Activated naive CD4-positive, alpha-beta T cell treated with anti-CD3 and anti-CD28 coated beads for 36 hours (primary cell): ENCODE results near the gene IMPG1. TPM values are rescaled to one million over a fixed set of nuclear protein-coding genes. Genes with fewer than 3 reads are reported as not detected.
"Not testable (repeated sequence)": the region's sequence is repeated elsewhere in the genome, so short reads cannot be mapped to it uniquely, and the experiment has no call there.

Experiments
- CTCF ChIA-PET: fragments of 350-600 bp; sonication (Branson Sonifier 250); formaldehyde crosslinking; loops from one replicate; lab custom pipeline; 2021; ENCODE audit warnings: antibody characterized with exemption; lab: Charles Lee
- DNase-seq: peaks from one replicate; pipeline ENCODE4 v3.0.0-alpha.2; 2020
- H3K27ac Mint-ChIP-seq: one replicate; pipeline ENCODE4 v1.8.0; 2021; ENCODE audit warnings: mild to moderate bottlenecking, mixed read lengths
- H3K27me3 Mint-ChIP-seq: one replicate; pipeline ENCODE4 v1.8.0; 2021; ENCODE audit warnings: low read depth, mixed read lengths
- H3K36me3 Mint-ChIP-seq: one replicate; pipeline ENCODE4 v1.8.0; 2021; ENCODE audit warnings: low read depth, mixed read lengths
- H3K4me1 Mint-ChIP-seq: one replicate; pipeline ENCODE4 v1.8.0; 2021; ENCODE audit warnings: low read depth, mixed read lengths
- H3K4me3 Mint-ChIP-seq: one replicate; pipeline ENCODE4 v1.8.0; 2021; ENCODE audit warnings: mild to moderate bottlenecking, moderate library complexity, mixed read lengths
- H3K9me3 Mint-ChIP-seq: one replicate; pipeline ENCODE4 v1.8.0; 2021; ENCODE audit warnings: mixed read lengths
- intact Hi-C: fragments of 100-400 bp; cut with micrococcal nuclease; formaldehyde crosslinking; loops from one replicate; pipeline ENCODE4 v1.15.1; 2023
- total RNA-seq, 2 experiments: library from RNA; stranded (reverse); gene quantifications; one replicate each; pipeline ENCODE4 v1.2.3, GENCODE V29; 2021

The IMPG1 gene
- total RNA-seq, 2 experiments from 2014 or later: not detected

DNA sequence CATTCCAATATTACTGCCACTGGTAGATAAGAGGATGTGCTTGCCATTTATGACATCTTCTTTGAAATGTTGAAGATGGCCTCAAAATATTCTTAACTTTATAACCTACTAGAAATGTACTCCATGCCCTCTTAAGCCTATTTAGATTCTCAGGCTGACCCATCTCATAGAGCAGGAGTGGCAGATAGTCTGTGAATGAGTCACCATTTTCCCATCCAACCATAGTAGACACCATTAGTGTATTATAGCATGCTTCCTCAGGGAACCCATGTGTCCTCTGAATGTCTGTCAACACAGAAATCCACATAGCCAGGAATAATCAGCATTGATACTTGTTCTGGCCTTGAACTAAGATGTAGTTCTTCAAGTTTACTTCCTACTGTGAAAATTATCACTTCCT is 150.2 kb downstream of the IMPG1 start:
- intact Hi-C loops: no loop called here
- Mint-ChIP-seq H3K27ac (no peak overlapping the region), H3K36me3 (no peaks in the 10 kb centered on the region), H3K4me3 (no peak overlapping the region), H3K9me3 (no peaks in the 10 kb centered on the region), H3K27me3 (peaks cover 7% of the 10 kb centered on the region), H3K4me1 (no peaks in the 10 kb centered on the region)
- no peak for DNase-seq
- CTCF ChIA-PET: no interaction called here

DNA sequence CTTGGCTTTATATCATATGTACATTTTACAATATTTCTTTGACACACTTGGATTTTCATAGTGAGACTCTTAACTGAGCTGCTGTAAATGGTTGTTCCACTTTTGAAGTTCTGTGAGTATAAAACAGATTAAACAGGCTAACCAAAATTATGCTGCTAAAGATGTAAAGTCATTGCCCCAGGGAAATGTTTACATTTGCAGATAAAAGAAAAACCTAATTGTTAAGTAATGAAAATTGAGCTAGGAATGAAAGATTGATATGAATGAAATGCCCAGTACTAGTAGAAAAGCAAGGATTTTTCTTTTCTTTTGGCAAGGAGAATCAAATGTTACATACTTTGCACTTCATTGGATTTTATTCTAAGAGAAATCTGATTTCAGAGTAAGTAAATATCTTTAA is 159.4 kb downstream of the IMPG1 start:
- H3K27ac Mint-ChIP-seq: no peak overlapping the region
- no peaks in the 10 kb centered on the region for H3K36me3 Mint-ChIP-seq
- no peaks in the 10 kb centered on the region for H3K4me1 Mint-ChIP-seq
- H3K27me3 Mint-ChIP-seq: peaks cover 2% of the 10 kb centered on the region
- CTCF ChIA-PET: no interaction called here
- no peaks in the 10 kb centered on the region for H3K9me3 Mint-ChIP-seq
- intact Hi-C loops: no loop called here
- H3K4me3 Mint-ChIP-seq: no peak overlapping the region
- no peak for DNase-seq

DNA sequence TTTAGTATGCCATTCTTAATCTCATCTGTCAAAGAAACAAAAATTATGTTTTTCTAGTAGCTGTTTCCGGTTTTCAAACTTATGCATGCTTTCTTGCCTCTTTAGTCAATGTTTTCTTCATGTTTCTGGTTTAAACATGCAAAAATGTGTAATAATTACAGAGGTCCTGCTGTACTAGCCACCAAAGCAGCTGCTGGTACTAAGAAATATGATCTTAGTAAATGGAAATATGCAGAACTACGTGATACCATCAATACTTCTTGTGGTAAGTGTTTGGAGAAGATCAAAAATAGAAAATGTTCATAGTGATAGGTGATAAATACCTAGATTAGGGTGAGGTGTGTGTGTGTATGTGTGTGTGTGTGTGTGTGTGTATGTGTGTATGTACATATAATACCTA is 165.0 kb downstream of the IMPG1 start:
- Mint-ChIP-seq H3K4me3 (no peak overlapping the region), H3K36me3 (no peaks in the 10 kb centered on the region), H3K4me1 (no peaks in the 10 kb centered on the region), H3K27ac (no peak overlapping the region), H3K27me3 (peaks cover 2% of the 10 kb centered on the region), H3K9me3 (no peaks in the 10 kb centered on the region)
- intact Hi-C loops: no loop called here
- DNase-seq: no peak
- CTCF ChIA-PET: interaction anchor here (0.7 kb wide), 1 partner anchor 16 kb away, joined by 3 read pairs; no protein-coding TSS in a partner anchor

DNA sequence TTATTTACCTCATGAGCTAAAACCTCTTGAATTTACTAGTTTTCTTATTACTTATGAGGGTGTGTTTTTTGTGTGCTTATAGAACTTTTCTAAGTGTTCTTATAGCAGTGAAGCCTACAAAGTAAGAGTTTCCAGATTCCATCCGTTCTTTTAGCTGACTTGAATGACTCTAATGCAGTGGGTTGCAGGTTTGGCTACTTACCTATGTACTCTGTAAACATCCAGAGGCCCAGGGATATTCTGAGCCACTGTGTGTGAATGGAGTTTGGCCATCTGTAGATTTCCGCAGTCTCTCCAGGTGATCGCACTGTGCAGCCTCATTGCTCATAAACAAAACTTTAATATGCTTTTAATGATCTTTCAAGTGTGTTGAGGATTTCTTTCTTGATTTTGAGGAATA is 165.6 kb downstream of the IMPG1 start:
- H3K4me1 Mint-ChIP-seq: no peaks in the 10 kb centered on the region
- no peak for DNase-seq
- intact Hi-C loops: no loop called here
- CTCF ChIA-PET: no interaction called here
- peaks cover 2% of the 10 kb centered on the region for H3K27me3 Mint-ChIP-seq
- H3K27ac Mint-ChIP-seq: no peak overlapping the region
- no peak overlapping the region for H3K4me3 Mint-ChIP-seq
- H3K9me3 Mint-ChIP-seq: no peaks in the 10 kb centered on the region
- H3K36me3 Mint-ChIP-seq: no peaks in the 10 kb centered on the region

DNA sequence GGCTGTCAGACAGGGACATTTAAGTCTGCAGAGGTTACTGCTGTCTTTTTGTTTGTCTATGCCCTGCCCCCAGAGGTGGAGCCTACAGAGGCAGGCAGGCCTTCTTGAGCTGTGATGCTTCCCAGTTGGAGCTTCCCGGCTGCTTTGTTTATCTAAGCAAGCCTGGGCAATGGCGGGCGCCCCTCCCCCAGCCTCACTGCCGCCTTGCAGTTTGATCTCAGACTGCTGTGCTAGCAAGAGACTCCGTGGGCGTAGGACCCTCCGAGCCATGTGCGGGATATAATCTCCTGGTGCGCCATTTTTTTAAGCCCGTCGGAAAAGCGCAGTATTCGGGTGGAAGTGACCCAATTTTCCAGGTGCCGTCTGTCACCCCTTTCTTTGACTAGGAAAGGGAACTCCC is 167.3 kb downstream of the IMPG1 start:
- H3K27ac Mint-ChIP-seq, CTCF ChIA-PET, H3K9me3 Mint-ChIP-seq, intact Hi-C loops, H3K36me3 Mint-ChIP-seq, H3K4me3 Mint-ChIP-seq, DNase-seq, H3K27me3 Mint-ChIP-seq, H3K4me1 Mint-ChIP-seq: not testable (repeated sequence)

DNA sequence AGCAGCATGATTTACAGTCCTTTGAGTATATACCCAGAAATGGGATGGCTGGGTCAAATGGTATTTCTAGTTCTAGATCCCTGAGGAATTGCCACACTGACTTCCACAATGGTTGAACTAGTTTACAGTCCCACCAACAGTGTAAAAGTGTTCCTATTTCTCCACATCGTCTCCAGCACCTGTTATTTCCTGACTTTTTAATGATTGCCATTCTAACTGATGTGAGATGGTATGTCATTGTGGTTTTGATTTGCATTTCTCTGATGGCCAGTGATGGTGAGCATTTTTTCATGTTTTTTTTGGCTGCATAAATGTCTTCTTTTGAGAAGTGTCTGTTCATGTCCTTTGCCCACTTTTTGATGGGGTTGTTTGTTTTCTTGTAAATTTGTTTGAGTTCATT is 172.2 kb downstream of the IMPG1 start:
- H3K27ac Mint-ChIP-seq, DNase-seq: not testable (repeated sequence)

DNA sequence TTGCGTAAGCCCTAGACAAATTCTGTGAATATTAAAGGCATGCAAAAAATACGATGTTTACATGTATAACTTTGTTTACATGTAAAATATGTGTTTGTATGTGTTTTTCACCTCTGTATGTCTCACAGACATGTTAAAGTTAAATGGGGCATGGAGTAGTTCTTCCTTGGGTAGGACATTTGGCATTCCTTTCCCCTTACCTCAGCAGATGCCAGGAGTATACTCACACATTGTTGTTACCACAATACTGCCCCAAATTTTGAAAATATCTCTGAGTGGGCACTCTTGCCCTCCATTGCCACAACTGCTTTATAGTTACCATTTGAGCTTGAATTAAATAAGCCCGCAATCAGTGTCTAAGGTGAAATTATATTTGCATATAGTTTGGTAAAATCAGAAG is 175.9 kb downstream of the IMPG1 start:
- CTCF ChIA-PET: no interaction called here
- Mint-ChIP-seq H3K4me3 (no peak overlapping the region), H3K36me3 (no peaks in the 10 kb centered on the region), H3K4me1 (no peaks in the 10 kb centered on the region), H3K27me3 (no peaks in the 10 kb centered on the region), H3K9me3 (no peaks in the 10 kb centered on the region), H3K27ac (no peak overlapping the region)
- no peak for DNase-seq
- intact Hi-C loops: no loop called here

More for the DNA sequence above, 172.2 kb downstream of the IMPG1 start:
- H3K4me1 Mint-ChIP-seq, H3K4me3 Mint-ChIP-seq, H3K9me3 Mint-ChIP-seq, H3K27me3 Mint-ChIP-seq, CTCF ChIA-PET, H3K36me3 Mint-ChIP-seq, intact Hi-C loops: not testable (repeated sequence)

DNA sequence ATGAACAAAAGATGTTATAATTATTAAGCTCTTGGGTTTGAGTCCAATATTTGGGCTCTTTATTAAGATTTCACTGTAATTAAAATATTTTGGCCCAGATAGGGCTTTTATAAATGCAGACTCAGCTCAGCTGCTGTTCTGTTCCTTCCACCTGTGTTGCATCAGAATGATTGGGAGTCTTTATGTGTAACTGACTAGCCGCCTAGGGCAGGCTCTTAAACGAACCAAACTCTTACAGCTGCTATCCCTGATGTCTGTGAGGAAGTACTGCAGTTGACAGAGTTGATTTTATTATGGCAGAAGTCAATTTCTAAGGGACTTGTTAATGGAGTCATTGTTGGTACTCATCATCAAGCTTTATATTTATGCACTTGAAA is 178.7 kb downstream of the IMPG1 start:
- Mint-ChIP-seq H3K4me3 (no peak overlapping the region), H3K27me3 (no peaks in the 10 kb centered on the region), H3K27ac (no peak overlapping the region), H3K4me1 (no peaks in the 10 kb centered on the region), H3K9me3 (no peaks in the 10 kb centered on the region), H3K36me3 (no peaks in the 10 kb centered on the region)
- CTCF ChIA-PET: interaction anchor here (0.6 to 3.8 kb wide), 19 partner anchors 10 to 258 kb away, joined by 3 to 26 read pairs (median 4); no protein-coding TSS in a partner anchor
- intact Hi-C loops: loop anchor here (1.0 to 5.0 kb wide), 4 partner anchors 38 to 1564 kb away; no protein-coding TSS in a partner anchor
- DNase-seq: no peak

DNA sequence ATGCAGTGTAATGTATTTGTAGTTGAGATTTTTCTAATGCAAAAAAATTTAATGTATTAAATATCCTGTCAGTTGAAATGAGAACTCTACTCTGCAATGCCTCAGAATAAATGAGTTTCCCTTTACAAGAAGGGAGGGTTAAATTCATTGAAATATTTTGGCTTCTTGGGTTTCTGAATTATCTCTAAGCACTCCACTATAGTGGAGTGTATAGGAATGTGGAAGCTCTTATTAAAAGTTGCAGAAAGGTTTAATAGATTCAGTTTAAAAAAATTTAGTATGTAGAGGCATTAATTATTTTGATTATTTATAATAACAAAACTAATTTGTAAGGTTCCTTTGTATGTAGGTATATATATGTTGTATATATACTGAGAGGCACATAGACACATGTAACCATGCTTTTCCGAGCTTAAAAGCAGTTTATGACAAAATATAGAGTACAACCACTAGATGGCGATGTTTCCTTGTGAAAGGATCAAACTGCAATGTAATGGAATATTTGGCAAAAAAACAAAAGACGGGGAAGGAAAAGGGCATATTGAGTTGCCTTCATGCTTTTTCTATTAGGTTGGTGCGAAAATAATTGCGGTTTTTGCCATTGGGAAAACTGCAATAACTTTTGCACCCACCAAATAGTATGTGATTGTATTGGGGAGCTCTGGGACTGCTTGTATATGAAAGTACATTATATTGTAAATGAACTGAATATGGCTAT is 179.2 kb downstream of the IMPG1 start:
- H3K27ac Mint-ChIP-seq: no peak overlapping the region
- H3K36me3 Mint-ChIP-seq: no peaks in the 10 kb centered on the region
- intact Hi-C loops: loop anchor here (1.0 to 5.0 kb wide), 4 partner anchors 38 to 1564 kb away; no protein-coding TSS in a partner anchor
- no peaks in the 10 kb centered on the region for H3K27me3 Mint-ChIP-seq
- DNase-seq: no peak
- H3K9me3 Mint-ChIP-seq: no peaks in the 10 kb centered on the region
- H3K4me3 Mint-ChIP-seq: no peak overlapping the region
- H3K4me1 Mint-ChIP-seq: no peaks in the 10 kb centered on the region
- CTCF ChIA-PET: interaction anchor here (0.7 to 3.8 kb wide), 17 partner anchors 10 to 115 kb away, joined by 3 to 26 read pairs (median 4); no protein-coding TSS in a partner anchor

DNA sequence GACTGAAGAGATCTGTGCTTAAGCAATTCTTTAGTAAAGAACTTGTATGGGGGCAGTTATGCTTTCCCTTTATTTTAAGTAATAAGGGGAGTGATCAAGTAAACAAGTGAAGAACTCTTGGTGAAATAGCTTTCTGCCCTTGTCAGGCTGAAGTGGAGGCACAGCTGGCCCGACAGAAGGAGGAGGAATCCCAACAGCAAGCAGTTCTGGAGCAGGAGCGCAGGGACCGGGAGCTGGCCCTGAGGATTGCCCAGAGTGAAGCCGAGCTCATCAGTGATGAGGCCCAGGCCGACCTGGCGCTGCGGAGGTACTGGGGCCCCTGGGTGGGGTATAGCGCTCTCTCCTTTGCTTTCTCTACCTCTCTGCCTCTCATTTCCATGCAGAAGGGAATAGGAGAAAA is 180.1 kb downstream of the IMPG1 start:
- intact Hi-C loops: loop anchor here (5.0 kb wide), 1 partner anchor 970 kb away; no protein-coding TSS in a partner anchor
- H3K36me3 Mint-ChIP-seq: no peaks in the 10 kb centered on the region
- no peaks in the 10 kb centered on the region for H3K9me3 Mint-ChIP-seq
- H3K4me1 Mint-ChIP-seq: no peaks in the 10 kb centered on the region
- no peak overlapping the region for H3K4me3 Mint-ChIP-seq
- H3K27me3 Mint-ChIP-seq: no peaks in the 10 kb centered on the region
- H3K27ac Mint-ChIP-seq: no peak overlapping the region
- CTCF ChIA-PET: interaction anchor here (1.4 to 3.8 kb wide), 3 partner anchors 9 to 50 kb away, joined by 8 to 26 read pairs (median 21); no protein-coding TSS in a partner anchor
- no peak for DNase-seq

DNA sequence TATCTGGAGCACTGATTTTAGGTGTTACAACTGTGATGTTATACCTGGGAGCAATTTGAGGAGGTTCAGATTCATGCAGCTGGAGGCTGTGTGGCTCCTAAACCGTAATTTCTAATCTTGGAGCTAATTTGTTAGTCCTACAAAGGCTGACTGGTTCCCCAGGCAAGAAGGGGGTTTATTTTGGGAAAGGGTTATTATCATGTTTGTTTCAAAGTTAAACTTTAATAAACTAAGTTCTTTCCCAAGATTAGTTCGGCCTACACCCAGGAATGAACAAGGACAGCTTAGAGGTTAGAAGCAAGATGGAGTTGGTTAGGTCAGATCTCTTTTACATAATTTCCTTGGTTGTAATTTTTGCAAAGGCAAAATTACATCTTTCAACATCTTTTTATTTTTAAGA is 187.6 kb downstream of the IMPG1 start:
- no peak overlapping the region for H3K27ac Mint-ChIP-seq
- H3K4me1 Mint-ChIP-seq: no peaks in the 10 kb centered on the region
- H3K9me3 Mint-ChIP-seq: no peaks in the 10 kb centered on the region
- no peaks in the 10 kb centered on the region for H3K36me3 Mint-ChIP-seq
- CTCF ChIA-PET: interaction anchor here (3.6 kb wide), 1 partner anchor 9 kb away, joined by 21 read pairs; no protein-coding TSS in a partner anchor
- intact Hi-C loops: no loop called here
- H3K27me3 Mint-ChIP-seq: no peaks in the 10 kb centered on the region
- H3K4me3 Mint-ChIP-seq: no peak overlapping the region
- no peak for DNase-seq

DNA sequence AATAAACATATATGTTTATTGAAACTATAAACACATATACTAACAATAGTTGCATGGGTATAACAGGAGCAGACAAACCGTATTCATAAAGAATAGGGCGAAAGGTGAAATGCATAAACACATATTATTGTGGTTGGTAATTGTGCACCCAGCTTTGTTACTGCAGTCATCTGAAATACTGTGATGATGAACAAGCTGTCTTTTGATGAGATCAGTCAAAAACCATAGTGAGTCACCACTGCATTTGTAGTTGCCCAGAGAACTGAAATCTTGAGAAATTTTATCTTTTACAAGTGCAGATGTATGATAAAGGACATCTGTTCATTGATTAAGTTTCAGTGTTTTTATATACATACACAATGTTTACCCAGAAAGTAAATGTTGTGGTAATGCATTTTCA is 189.7 kb downstream of the IMPG1 start:
- intact Hi-C loops: no loop called here
- Mint-ChIP-seq H3K27me3 (no peaks in the 10 kb centered on the region), H3K36me3 (no peaks in the 10 kb centered on the region), H3K27ac (no peak overlapping the region), H3K4me3 (no peak overlapping the region), H3K4me1 (no peaks in the 10 kb centered on the region), H3K9me3 (no peaks in the 10 kb centered on the region)
- DNase-seq: no peak
- CTCF ChIA-PET: interaction anchor here (3.6 kb wide), 1 partner anchor 11 kb away, joined by 21 read pairs; no protein-coding TSS in a partner anchor

DNA sequence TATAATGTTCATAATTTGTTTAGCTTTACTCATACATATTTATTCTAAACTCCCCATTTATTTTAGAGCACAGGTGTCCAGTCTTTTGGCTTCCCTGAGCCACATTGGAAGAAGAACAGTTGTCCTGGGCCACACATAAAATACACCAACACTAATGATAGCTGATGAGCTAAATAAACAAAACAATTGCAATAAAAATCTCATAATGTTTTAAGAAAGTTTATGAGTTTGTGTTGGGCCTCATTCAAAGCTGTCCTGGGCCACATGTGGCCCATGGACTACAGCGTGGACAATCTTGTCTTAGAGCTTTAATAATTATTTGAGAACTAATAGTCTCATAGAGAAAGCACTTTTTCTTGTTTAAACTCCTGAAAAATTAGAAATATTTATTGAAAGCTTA is 192.2 kb downstream of the IMPG1 start:
- no peak for DNase-seq
- H3K4me1 Mint-ChIP-seq: no peaks in the 10 kb centered on the region
- intact Hi-C loops: no loop called here
- no peak overlapping the region for H3K4me3 Mint-ChIP-seq
- CTCF ChIA-PET: interaction anchor here (3.3 kb wide), 1 partner anchor 13 kb away, joined by 26 read pairs; no protein-coding TSS in a partner anchor
- no peaks in the 10 kb centered on the region for H3K9me3 Mint-ChIP-seq
- no peaks in the 10 kb centered on the region for H3K36me3 Mint-ChIP-seq
- no peaks in the 10 kb centered on the region for H3K27me3 Mint-ChIP-seq
- no peak overlapping the region for H3K27ac Mint-ChIP-seq
